Caco-2 (cell line): ENCODE results near the gene TBX5. TPM values are rescaled to one million over a fixed set of nuclear protein-coding genes. Genes with fewer than 3 reads are reported as not detected.

ENCODE experiments used
- BruUV-seq: library from RNA; stranded (reverse); fragments of 400-500 nt; replicated peaks from 2 replicates; lab custom pipeline; 2021; lab: Mats Ljungman, UMichigan
- CTCF ChIA-PET: fragments of 300-600 bp; sonication (Branson Sonifier 250); formaldehyde crosslinking; loops from one replicate; lab custom pipeline; 2022; ENCODE audit warnings: antibody characterized with exemption; lab: Charles Lee
- POLR2A ChIA-PET: fragments of 300-600 bp; sonication (Branson Sonifier 250); formaldehyde crosslinking; loops from one replicate; lab custom pipeline; 2022; ENCODE audit warnings: antibody characterized with exemption; lab: Charles Lee
- DNase-seq, 2 experiments: peaks; one replicate each; pipeline versions ENCODE4 v3.0.0 to v3.0.0-alpha.2; 2020 to 2022
- H3K27me3 ChIP-seq: replicated peaks from 2 replicates; pipeline ENCODE4 v1.6.0; 2011; ENCODE audit warnings: low read length; ENCODE audit not compliant: control insufficient read depth, insufficient read depth
- H3K36me3 ChIP-seq: 2 replicates; pipeline ENCODE4 v1.5.1; 2011; ENCODE audit warnings: low read length; ENCODE audit not compliant: control insufficient read depth, insufficient read depth
- H3K4me1 ChIP-seq: fragments of 250-450 bp; sonication (Bioruptor Pico); 2 replicates; pipeline ENCODE4 v1.5.1; 2020; ENCODE audit warnings: mild to moderate bottlenecking
- H3K4me3 ChIP-seq: 2 replicates; pipeline ENCODE4 v1.5.1; 2011; ENCODE audit warnings: low read depth, mild to moderate bottlenecking, control low read depth, low read length
- H3K9me3 ChIP-seq: fragments of 250-450 bp; sonication (Bioruptor Pico); 2 replicates; pipeline ENCODE4 v1.5.1; 2020; ENCODE audit warnings: mild to moderate bottlenecking, moderate library complexity
- H3K27ac Mint-ChIP-seq: one replicate; pipeline ENCODE4 v1.8.0; 2022; ENCODE audit warnings: mixed read lengths; ENCODE audit not compliant: unreplicated experiment
- H3K27me3 Mint-ChIP-seq: one replicate; pipeline ENCODE4 v1.8.0; 2022; ENCODE audit warnings: mixed read lengths; ENCODE audit not compliant: insufficient read depth, unreplicated experiment
- H3K36me3 Mint-ChIP-seq: one replicate; pipeline ENCODE4 v1.8.0; 2022; ENCODE audit warnings: mild to moderate bottlenecking, mixed read lengths; ENCODE audit not compliant: insufficient read depth, unreplicated experiment
- H3K4me1 Mint-ChIP-seq: one replicate; pipeline ENCODE4 v1.8.0; 2022; ENCODE audit warnings: low read depth, mixed read lengths; ENCODE audit not compliant: unreplicated experiment
- H3K4me3 Mint-ChIP-seq: one replicate; pipeline ENCODE4 v1.8.0; 2022; ENCODE audit warnings: mild to moderate bottlenecking, moderate library complexity, mixed read lengths; ENCODE audit not compliant: unreplicated experiment
- H3K9me3 Mint-ChIP-seq: one replicate; pipeline ENCODE4 v1.8.0; 2022; ENCODE audit warnings: mixed read lengths; ENCODE audit not compliant: unreplicated experiment
- intact Hi-C: fragments of 100-400 bp; cut with micrococcal nuclease; formaldehyde crosslinking; loops from one replicate; pipeline ENCODE4 v1.10.0; 2022; ENCODE audit not compliant: unreplicated experiment
- total RNA-seq: library from RNA; stranded (reverse); gene quantifications from 2 replicates; pipeline ENCODE4 v1.2.3, GENCODE V29; 2022
- TF ChIP-seq, protein P1 (sequence below), 2 experiments: fragments of 200-600 bp in 1 of 2; IDR thresholded peaks; 1 replicate in 1 of 2; 2 replicates in 1 of 2; pipeline versions ENCODE4 v1.5.1 to v1.8.0; 2011 to 2022; ENCODE audit warnings: antibody characterized with exemption in 1 of 2, control low read depth in 1 of 2, inconsistent platforms in 1 of 2, low read depth in 1 of 2, low read length in 1 of 2, mild to moderate bottlenecking in 1 of 2, moderate library complexity in 1 of 2; ENCODE audit not compliant: insufficient read depth in 1 of 2, severe bottlenecking in 1 of 2, unreplicated experiment in 1 of 2

The TBX5 gene
- total RNA-seq, 1 experiment from 2014 or later, result not detected

DNA sequence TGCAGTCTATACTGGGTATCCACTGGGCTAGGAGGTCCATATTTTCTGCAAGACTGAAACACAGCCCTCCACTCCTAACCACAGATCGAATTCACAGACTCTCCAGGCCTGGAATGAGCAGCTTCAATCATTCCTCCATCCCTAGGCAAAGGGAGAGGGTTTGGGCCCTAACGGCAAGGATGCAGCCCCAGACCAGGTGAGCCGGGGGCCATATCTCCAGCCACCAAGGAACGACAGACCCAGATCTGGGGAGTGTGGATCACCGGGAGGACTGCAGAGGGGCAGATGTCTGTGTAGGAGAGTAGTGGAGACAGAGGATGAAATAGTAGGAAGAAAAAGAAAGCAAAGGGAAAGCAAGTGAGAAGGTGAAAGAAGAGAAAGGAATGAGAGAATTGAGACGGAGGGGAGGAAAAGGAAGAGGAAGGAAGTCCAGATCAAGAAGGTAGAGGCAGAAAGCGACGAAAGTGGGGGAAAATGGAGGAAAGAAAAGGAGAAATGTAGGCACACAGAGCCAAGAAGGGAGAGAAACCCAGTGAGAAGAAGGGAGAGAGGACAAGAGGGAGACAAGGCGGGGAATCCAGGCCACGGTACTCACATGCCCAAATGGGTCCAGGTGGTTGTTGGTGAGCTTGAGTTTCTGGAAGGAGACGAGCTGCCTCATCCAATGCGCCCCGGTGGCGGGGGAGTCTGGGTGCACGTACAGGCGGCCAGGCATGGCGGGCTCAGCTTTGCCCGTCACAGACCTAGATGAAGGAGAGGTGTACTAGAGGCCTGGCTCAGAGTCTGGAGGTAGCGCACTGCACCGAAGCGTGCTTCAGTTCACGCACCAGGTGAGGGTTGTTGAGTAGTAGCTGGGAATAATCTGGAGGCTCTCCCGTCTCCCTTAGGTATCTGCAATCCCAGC, 7.7 kb downstream of the TBX5 start:
- Histone ChIP-seq H3K9me3 (no peaks in the 10 kb centered on the region), H3K36me3 (no peaks in the 10 kb centered on the region), H3K27me3 (no peaks in the 10 kb centered on the region; the same call in 1 of the 2 replicates), H3K4me1 (no peaks in the 10 kb centered on the region), H3K4me3 (no peak overlapping the region)
- Mint-ChIP-seq H3K9me3 (no peaks in the 10 kb centered on the region), H3K4me3 (no peak overlapping the region), H3K27ac (no peak overlapping the region), H3K27me3 (peaks cover 20% of the 10 kb centered on the region), H3K4me1 (no peaks in the 10 kb centered on the region), H3K36me3 (no peaks in the 10 kb centered on the region)
- BruUV-seq, result no TSS peak
- TF ChIP-seq, protein P1, sequence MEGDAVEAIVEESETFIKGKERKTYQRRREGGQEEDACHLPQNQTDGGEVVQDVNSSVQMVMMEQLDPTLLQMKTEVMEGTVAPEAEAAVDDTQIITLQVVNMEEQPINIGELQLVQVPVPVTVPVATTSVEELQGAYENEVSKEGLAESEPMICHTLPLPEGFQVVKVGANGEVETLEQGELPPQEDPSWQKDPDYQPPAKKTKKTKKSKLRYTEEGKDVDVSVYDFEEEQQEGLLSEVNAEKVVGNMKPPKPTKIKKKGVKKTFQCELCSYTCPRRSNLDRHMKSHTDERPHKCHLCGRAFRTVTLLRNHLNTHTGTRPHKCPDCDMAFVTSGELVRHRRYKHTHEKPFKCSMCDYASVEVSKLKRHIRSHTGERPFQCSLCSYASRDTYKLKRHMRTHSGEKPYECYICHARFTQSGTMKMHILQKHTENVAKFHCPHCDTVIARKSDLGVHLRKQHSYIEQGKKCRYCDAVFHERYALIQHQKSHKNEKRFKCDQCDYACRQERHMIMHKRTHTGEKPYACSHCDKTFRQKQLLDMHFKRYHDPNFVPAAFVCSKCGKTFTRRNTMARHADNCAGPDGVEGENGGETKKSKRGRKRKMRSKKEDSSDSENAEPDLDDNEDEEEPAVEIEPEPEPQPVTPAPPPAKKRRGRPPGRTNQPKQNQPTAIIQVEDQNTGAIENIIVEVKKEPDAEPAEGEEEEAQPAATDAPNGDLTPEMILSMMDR (IDR thresholded peaks at IDR 0.05; ENCODE audit: insufficient read depth in 1 of 2, low read depth in 1 of 2, low read length in 1 of 2, severe bottlenecking in 1 of 2, unreplicated experiment in 1 of 2), result no peak
- intact Hi-C loops, result no loop called here
- no peak for DNase-seq
- ChIA-PET POLR2A (no interaction called here), CTCF (no interaction called here)

DNA sequence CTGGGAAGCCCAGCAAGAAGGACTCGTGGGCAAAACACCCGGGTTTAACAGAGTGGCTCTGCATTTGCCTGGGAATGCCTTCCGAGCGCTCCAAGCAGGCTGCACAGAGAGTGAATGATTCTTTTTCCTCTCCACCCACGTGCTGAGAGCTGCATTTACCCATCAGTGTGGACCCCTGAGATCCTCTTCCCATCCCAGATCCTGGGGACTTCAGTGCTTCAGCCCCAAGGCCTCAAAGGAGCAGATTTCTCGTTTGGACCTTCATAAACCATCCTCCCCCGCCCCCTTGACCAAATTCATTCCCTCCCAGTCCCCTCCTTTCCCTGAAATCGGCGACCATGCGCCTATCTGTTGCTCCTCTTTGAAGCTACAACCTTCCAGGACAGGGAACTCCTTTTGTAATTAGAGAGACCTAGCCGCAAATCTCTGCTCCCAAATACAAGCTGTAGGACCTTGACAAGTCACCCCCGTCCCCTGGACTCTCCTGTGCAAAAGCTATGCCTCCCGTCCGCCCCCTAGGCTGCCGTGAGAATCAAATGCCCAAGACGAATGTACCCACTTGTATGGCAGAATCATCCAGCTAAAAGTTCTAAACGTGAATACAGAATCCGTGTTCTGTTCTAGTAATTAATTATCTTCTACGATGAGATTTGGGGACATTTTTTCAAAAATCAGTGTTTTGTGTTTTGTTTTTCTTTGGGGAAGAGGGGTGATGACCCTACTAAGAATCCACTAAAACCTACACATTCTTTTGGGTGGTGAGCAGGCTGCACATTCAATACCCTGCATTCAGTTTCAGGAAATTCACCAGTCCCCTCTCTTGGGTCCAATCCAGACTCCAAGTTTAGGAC, 8.8 kb downstream of the TBX5 start:
- Mint-ChIP-seq H3K9me3 (no peaks in the 10 kb centered on the region), H3K4me3 (no peak overlapping the region), H3K4me1 (no peaks in the 10 kb centered on the region), H3K36me3 (no peaks in the 10 kb centered on the region), H3K27ac (no peak overlapping the region), H3K27me3 (peaks cover 16% of the 10 kb centered on the region)
- Histone ChIP-seq H3K36me3 (no peaks in the 10 kb centered on the region), H3K27me3 (no peaks in the 10 kb centered on the region; the same call in 1 of the 2 replicates), H3K9me3 (no peaks in the 10 kb centered on the region), H3K4me1 (no peaks in the 10 kb centered on the region), H3K4me3 (no peak overlapping the region)
- ChIA-PET CTCF (no interaction called here), POLR2A (no interaction called here)
- intact Hi-C loops, result no loop called here
- BruUV-seq, result no TSS peak
- DNase-seq, result no peak
- TF ChIP-seq, protein P1 (IDR thresholded peaks at IDR 0.05; ENCODE audit: insufficient read depth in 1 of 2, low read depth in 1 of 2, low read length in 1 of 2, severe bottlenecking in 1 of 2, unreplicated experiment in 1 of 2), result no peak

DNA sequence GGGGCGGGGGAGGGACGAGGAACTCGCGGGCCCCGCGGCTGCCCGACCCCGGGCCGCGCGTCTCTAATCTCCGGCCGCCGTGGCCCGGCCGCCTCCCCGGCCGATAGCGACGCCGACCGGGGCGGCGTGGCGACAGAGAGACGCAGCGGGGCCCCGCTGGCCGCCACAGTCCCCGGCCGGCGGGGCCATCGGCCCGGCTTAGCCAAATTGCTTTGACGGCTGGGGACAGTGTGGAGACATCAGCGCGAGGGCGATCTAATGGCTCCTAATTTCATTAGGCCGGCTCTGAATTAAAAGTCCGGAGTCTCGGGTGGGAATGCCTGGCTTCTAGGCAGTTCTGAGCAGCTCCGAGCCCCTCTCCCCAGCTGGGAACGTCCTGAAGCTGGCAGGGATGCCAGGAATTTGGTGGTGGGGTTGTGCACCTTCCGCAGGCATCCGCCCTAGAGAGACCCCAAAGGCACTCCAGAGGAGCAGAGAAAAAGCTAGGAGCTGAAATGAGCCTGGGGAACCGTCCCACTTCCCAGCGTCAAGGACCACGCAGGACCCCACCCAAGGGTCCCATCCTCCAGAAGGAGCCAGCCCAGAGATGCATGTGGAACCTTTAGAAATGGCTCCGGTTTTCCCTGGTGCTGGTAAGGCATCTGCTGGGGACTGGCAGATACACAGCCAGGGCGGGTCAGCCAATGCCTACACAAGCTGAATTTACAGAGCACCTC, 9.6 kb downstream of the TBX5 start:
- H3K27me3 Mint-ChIP-seq, result peaks cover 12% of the 10 kb centered on the region
- CTCF ChIA-PET, result no interaction called here
- TF ChIP-seq, protein P1 (IDR thresholded peaks at IDR 0.05; ENCODE audit: insufficient read depth in 1 of 2, low read depth in 1 of 2, low read length in 1 of 2, severe bottlenecking in 1 of 2, unreplicated experiment in 1 of 2), result no peak
- intact Hi-C loops, result no loop called here
- Histone ChIP-seq H3K36me3 (no peaks in the 10 kb centered on the region), H3K4me1 (no peaks in the 10 kb centered on the region), H3K9me3 (no peaks in the 10 kb centered on the region), H3K27me3 (no peaks in the 10 kb centered on the region; the same call in 1 of the 2 replicates), H3K4me3 (no peak overlapping the region)
- H3K4me3 Mint-ChIP-seq, result no peak overlapping the region
- H3K9me3 Mint-ChIP-seq, result no peaks in the 10 kb centered on the region
- H3K4me1 Mint-ChIP-seq, result no peaks in the 10 kb centered on the region
- POLR2A ChIA-PET, result no interaction called here
- H3K36me3 Mint-ChIP-seq, result no peaks in the 10 kb centered on the region
- DNase-seq, result no peak
- no peak overlapping the region for H3K27ac Mint-ChIP-seq
- no TSS peak for BruUV-seq
